DMS 273 (cell line): ENCODE data around the gene MSANTD1.

Source experiments
- DNase-seq: peaks from one replicate; lab custom pipeline; 2025; ENCODE audit not compliant: unreplicated experiment; lab: John Stamatoyannopoulos, UW

The MSANTD1 gene

GRCh38 chr4:3248811-3249661 lies at the start of gene MSANTD1:
Gene MSANTD1 (plus strand): TSS chr4:3249159. CDS start chr4:3249223, 64 bp downstream.
- no peak for DNase-seq

- no peak for DNase-seq
Observed at GRCh38 chr4:3199653-3200422, 49.1 kb upstream of the MSANTD1 start.

GRCh38 chr4:3200423-3201090 lies 48.4 kb upstream of the MSANTD1 start:
- no peak for DNase-seq

GRCh38 chr4:3201718-3202702 lies 46.9 kb upstream of the MSANTD1 start:
- peak; percentile 8 for DNase-seq

- peak; percentile 65 for DNase-seq
Observed at GRCh38 chr4:3202836-3203820, 45.8 kb upstream of the MSANTD1 start.

- DNase-seq, result peak; percentile 22
Observed at GRCh38 chr4:3203971-3204431, 45.0 kb upstream of the MSANTD1 start.

GRCh38 chr4:3205995-3206394 lies 43.0 kb upstream of the MSANTD1 start:
- no peak for DNase-seq

GRCh38 chr4:3206439-3207100 lies 42.4 kb upstream of the MSANTD1 start:
- no peak for DNase-seq

- peak; percentile 26 for DNase-seq
Observed at GRCh38 chr4:3207531-3208037, 41.4 kb upstream of the MSANTD1 start.

GRCh38 chr4:3208826-3209225 lies 40.1 kb upstream of the MSANTD1 start:
- no peak for DNase-seq

- DNase-seq, result no peak
Observed at GRCh38 chr4:3209551-3210325, 39.2 kb upstream of the MSANTD1 start.

- DNase-seq, result no peak
Observed at GRCh38 chr4:3210467-3210866, 38.5 kb upstream of the MSANTD1 start.

- no peak for DNase-seq
Observed at GRCh38 chr4:3211866-3212265, 37.1 kb upstream of the MSANTD1 start.

GRCh38 chr4:3212391-3213105 lies 36.4 kb upstream of the MSANTD1 start:
- DNase-seq, result no peak

- DNase-seq, result no peak
Observed at GRCh38 chr4:3213106-3213425, 35.9 kb upstream of the MSANTD1 start.

GRCh38 chr4:3213661-3214250 lies 35.2 kb upstream of the MSANTD1 start:
- DNase-seq, result no peak

- DNase-seq, result no peak
Observed at GRCh38 chr4:3215256-3215655, 33.7 kb upstream of the MSANTD1 start.
